Type B pancreatic cell (in vitro differentiated cells): Measurements from ENCODE around the gene TINCR. TPM values are rescaled to one million over a fixed set of nuclear protein-coding genes. Genes with fewer than 3 reads are reported as not detected.

Experiments
- DNase-seq: peaks from one replicate; pipeline ENCODE4 v3.0.0; 2021; ENCODE audit warnings: mixed read lengths; ENCODE audit not compliant: unreplicated experiment; ENCODE audit errors: extremely low spot score
- H3K27ac Mint-ChIP-seq: 2 replicates; pipeline ENCODE4 v1.8.0; 2021; ENCODE audit warnings: mild to moderate bottlenecking, mixed read lengths
- H3K27me3 Mint-ChIP-seq: 2 replicates; pipeline ENCODE4 v1.8.0; 2021; ENCODE audit warnings: mixed read lengths
- H3K36me3 Mint-ChIP-seq: 2 replicates; pipeline ENCODE4 v1.8.0; 2021; ENCODE audit warnings: mixed read lengths
- H3K4me1 Mint-ChIP-seq: one replicate; pipeline ENCODE4 v1.8.0; 2021; ENCODE audit warnings: mixed read lengths; ENCODE audit not compliant: unreplicated experiment
- H3K4me3 Mint-ChIP-seq: 2 replicates; pipeline ENCODE4 v1.8.0; 2021; ENCODE audit warnings: mild to moderate bottlenecking, mixed read lengths
- H3K9me3 Mint-ChIP-seq: 2 replicates; pipeline ENCODE4 v1.8.0; 2021; ENCODE audit warnings: mixed read lengths
- total RNA-seq: library from RNA; stranded (reverse); gene quantifications from 2 replicates; pipeline ENCODE4 v1.2.1, GENCODE V29; 2021; ENCODE audit warnings: low replicate concordance
- TF ChIP-seq, protein P1 (sequence below): fragments of 200-600 bp; sonication (generic); conservative IDR thresholded peaks from 2 replicates; pipeline ENCODE4 v1.5.0; 2021; ENCODE audit warnings: antibody characterized with exemption, mild to moderate bottlenecking

TINCR gene
- total RNA-seq, 1 donor from 2014 or later: 9.0 TPM

DNA sequence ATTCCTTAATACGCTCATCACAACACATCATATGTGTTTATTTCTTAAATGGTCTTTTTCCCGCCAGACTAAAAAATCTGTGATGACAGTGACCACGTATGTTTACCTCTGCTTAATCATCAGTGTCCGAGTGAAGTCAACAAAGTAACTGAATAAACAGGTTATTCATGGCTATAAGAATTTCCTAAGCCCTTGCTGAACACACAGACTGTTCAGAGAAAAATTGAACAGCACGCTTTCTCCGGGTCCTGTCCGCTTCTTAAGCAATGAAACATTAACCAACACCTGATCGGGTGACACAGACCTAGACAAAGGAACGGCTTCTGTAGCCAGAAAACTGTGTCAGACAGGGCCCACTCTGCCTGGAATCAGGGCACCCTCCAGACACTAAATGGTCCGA, 40.5 kb upstream of the TINCR start:
- Mint-ChIP-seq H3K9me3 (no peaks in the 10 kb centered on the region), H3K36me3 (peaks cover 39% of the 10 kb centered on the region)

DNA sequence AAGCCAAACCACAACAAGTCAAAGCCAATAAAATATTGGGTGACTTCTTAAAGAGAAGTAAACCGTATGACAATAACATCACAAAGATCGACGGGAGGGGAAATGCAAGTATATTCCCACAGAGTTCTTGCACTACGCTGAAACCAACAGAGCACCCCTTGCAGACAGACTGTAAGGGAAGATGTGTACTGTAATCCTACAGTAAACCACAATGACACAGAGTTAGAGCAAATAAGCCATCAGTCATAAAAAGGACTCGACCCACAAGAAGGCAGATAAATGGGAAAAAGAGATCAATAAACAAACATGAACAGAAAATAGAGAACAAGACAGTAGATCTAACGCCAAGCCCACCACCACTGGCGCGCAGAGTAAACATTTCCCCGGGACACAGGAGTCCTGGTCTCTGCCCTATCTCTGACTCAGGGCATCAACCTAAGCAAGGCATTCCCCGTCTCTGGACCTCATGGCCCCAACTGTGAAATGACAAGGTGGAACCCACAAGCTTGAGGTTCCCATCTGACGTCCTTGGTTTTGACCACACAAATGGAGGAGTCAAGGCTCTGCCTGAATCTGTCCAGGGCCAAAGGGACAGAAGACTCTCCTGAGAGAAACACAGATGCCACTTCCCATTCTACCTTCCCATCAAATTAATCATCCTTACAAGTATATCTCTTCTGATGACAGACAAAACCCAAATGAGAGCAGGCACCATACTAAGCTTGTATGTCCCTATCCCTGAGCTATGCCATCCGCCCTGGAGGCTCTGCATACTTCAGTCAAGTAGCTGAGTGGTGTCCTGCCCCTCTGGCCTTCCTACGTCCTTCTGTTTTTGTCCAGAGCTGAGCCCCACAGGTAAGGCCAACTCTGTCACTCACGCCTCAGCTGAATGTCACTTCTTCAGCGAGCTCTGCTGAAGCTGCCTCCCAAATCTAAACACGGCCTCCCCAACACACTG, 39.8 kb upstream of the TINCR start:
- H3K4me1 Mint-ChIP-seq: no peaks in the 10 kb centered on the region
- no peak for DNase-seq
- TF ChIP-seq, protein P1, sequence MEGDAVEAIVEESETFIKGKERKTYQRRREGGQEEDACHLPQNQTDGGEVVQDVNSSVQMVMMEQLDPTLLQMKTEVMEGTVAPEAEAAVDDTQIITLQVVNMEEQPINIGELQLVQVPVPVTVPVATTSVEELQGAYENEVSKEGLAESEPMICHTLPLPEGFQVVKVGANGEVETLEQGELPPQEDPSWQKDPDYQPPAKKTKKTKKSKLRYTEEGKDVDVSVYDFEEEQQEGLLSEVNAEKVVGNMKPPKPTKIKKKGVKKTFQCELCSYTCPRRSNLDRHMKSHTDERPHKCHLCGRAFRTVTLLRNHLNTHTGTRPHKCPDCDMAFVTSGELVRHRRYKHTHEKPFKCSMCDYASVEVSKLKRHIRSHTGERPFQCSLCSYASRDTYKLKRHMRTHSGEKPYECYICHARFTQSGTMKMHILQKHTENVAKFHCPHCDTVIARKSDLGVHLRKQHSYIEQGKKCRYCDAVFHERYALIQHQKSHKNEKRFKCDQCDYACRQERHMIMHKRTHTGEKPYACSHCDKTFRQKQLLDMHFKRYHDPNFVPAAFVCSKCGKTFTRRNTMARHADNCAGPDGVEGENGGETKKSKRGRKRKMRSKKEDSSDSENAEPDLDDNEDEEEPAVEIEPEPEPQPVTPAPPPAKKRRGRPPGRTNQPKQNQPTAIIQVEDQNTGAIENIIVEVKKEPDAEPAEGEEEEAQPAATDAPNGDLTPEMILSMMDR: no peak
- H3K27ac Mint-ChIP-seq: no peak overlapping the region
- H3K36me3 Mint-ChIP-seq: peaks cover 36% of the 10 kb centered on the region
- no peak overlapping the region for H3K4me3 Mint-ChIP-seq
- no peaks in the 10 kb centered on the region for H3K27me3 Mint-ChIP-seq
- H3K9me3 Mint-ChIP-seq: no peaks in the 10 kb centered on the region

More for the DNA sequence above, 40.5 kb upstream of the TINCR start:
- H3K27ac Mint-ChIP-seq: no peak overlapping the region
- no peaks in the 10 kb centered on the region for H3K4me1 Mint-ChIP-seq
- TF ChIP-seq, protein P1: no peak
- no peaks in the 10 kb centered on the region for H3K27me3 Mint-ChIP-seq
- DNase-seq: no peak
- H3K4me3 Mint-ChIP-seq: no peak overlapping the region

DNA sequence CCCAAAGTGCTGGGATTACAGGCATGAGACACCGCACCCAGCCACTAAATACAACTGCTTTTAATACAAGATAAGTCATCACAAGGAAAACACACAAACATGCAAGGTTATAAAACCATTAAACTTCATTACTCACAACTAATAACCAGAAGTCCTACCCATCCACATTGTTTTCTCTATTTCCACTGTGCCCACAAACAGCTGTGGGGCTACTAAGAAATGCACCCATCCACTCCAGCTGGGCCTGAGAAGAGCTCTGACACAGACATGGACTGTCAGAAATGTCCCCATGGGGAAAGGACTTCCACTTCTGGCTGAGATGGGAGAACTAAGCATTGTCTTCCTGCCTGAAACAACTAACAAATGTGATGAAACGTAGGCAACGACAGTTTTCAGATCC, 37.6 kb upstream of the TINCR start:
- H3K4me1 Mint-ChIP-seq: no peaks in the 10 kb centered on the region
- no peaks in the 10 kb centered on the region for H3K9me3 Mint-ChIP-seq
- H3K27me3 Mint-ChIP-seq: no peaks in the 10 kb centered on the region
- TF ChIP-seq, protein P1: no peak
- H3K36me3 Mint-ChIP-seq: peaks cover 41% of the 10 kb centered on the region
- no peak overlapping the region for H3K4me3 Mint-ChIP-seq
- DNase-seq: no peak
- H3K27ac Mint-ChIP-seq: no peak overlapping the region

DNA sequence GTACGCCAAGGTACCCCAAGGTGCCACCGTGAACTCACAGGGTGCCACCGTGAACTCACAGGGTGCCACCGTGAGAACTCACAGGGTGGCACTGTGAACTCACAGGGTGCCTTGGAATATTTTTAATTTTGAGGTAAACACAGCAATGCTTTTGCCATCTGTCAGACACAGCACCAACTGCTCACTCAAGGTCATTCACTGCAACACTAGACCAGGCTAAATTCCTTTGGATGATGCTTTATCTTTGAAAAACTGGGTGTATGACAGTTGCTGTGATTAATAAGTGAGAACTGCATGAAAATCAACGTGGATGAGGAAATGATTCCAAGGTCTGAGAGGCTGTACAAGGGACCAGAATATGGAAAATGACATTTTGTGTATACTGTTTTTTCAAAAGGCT, 35.9 kb upstream of the TINCR start:
- Mint-ChIP-seq H3K36me3 (peaks cover 47% of the 10 kb centered on the region), H3K27ac (no peak overlapping the region), H3K27me3 (no peaks in the 10 kb centered on the region), H3K4me1 (no peaks in the 10 kb centered on the region), H3K9me3 (no peaks in the 10 kb centered on the region), H3K4me3 (no peak overlapping the region)
- DNase-seq: no peak
- TF ChIP-seq, protein P1: no peak

DNA sequence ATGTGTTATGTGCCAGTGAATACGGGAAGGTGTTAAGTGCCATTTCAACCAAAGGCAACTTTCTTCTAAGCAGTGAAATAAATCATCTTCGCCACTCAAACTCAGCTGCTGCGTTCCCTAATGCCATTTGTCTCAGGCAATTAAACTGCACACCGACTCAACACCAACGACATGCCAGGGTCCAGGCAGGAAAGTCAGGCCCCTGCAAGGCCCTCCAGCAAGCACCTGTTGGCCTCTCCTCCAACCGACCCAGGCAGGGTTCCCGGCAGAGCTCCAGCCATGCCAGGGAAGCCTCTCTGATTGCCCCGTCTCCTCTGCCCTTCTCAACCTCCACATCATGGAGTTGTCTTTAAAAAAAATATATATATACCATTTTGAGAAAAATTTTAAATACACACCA, 33.0 kb upstream of the TINCR start:
- no peaks in the 10 kb centered on the region for H3K4me1 Mint-ChIP-seq
- no peak for DNase-seq
- no peaks in the 10 kb centered on the region for H3K9me3 Mint-ChIP-seq
- no peak overlapping the region for H3K4me3 Mint-ChIP-seq
- H3K27ac Mint-ChIP-seq: no peak overlapping the region
- peaks cover 40% of the 10 kb centered on the region for H3K36me3 Mint-ChIP-seq
- H3K27me3 Mint-ChIP-seq: no peaks in the 10 kb centered on the region
- TF ChIP-seq, protein P1: no peak
